ENCODE results near the gene DNAJB8.

DNA sequence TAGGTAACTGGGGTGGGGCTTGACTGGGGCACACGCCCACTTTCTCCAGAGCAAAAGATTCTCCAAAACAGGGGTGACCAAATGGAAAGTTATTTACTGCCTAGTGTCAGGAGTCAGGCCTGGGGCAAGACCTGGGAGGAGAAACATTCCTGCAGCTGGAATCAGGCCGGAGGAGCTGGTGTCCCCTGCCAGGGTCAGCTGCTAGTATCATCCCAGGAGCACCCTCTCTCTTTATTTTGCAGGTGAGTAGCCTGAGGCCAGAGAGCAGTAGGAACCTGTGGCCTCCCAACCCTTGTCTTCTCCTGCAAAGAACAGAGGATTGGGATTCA lies 32.9 kb downstream of the DNAJB8 start:
- TF ChIP-seq, protein P1, sequence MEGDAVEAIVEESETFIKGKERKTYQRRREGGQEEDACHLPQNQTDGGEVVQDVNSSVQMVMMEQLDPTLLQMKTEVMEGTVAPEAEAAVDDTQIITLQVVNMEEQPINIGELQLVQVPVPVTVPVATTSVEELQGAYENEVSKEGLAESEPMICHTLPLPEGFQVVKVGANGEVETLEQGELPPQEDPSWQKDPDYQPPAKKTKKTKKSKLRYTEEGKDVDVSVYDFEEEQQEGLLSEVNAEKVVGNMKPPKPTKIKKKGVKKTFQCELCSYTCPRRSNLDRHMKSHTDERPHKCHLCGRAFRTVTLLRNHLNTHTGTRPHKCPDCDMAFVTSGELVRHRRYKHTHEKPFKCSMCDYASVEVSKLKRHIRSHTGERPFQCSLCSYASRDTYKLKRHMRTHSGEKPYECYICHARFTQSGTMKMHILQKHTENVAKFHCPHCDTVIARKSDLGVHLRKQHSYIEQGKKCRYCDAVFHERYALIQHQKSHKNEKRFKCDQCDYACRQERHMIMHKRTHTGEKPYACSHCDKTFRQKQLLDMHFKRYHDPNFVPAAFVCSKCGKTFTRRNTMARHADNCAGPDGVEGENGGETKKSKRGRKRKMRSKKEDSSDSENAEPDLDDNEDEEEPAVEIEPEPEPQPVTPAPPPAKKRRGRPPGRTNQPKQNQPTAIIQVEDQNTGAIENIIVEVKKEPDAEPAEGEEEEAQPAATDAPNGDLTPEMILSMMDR (conservative IDR thresholded peaks at IDR 0.05 in 1 of 2, IDR thresholded peaks at IDR 0.05 in 1 of 2; ENCODE audit: low read depth in 1 of 2, low read length in 2 of 2) = no peak
- no peak for TF ChIP-seq EZH2 (IDR thresholded peaks at IDR 0.05; ENCODE audit: low read length, missing control alignments)

Data from fibroblast of lung (primary cell).